KOPT-K1 (cell line): ENCODE results near the gene APBB2.
"Not testable (repeated sequence)": the region's sequence is repeated elsewhere in the genome, so short reads cannot be mapped to it uniquely, and the experiment has no call there.

Source experiments
- H3K27ac ChIP-seq: fragments of 200-600 bp; sonication (generic); 2 replicates; pipeline ENCODE4 v1.5.1; 2016; ENCODE audit warnings: antibody characterized with exemption, mild to moderate bottlenecking, low read depth, low read length; ENCODE audit not compliant: poor library complexity, severe bottlenecking
- H3K36me3 ChIP-seq: fragments of 200-600 bp; sonication (generic); 2 replicates; pipeline ENCODE4 v1.5.1; 2017; ENCODE audit warnings: antibody characterized with exemption, mild to moderate bottlenecking, low read length, moderate library complexity; ENCODE audit not compliant: insufficient read depth
- H3K9me3 ChIP-seq: fragments of 200-600 bp; sonication (generic); 2 replicates; pipeline ENCODE4 v1.5.1; 2017; ENCODE audit warnings: antibody characterized with exemption, low read length, mild to moderate bottlenecking; ENCODE audit not compliant: insufficient read depth, poor library complexity, severe bottlenecking

Gene APBB2

DNA sequence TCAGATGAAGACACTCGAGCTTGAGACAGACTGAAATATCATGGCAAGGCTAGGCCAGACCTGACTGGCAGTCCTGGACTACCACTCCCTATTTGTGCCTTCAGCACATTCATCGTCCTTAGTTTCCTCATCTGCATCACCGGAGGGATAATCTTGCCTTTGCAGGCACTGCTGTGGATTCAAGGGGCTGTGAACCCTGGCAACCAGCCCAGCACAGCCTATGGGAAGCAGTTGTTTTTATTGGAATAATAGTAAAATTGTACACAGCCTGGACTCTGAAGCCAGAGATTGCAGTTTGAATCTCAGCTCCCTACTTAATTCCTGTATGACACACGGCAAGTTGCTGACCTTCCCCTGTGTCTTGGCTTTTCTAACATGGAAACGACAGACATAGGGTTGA lies 303.6 kb downstream of the APBB2 start:
- Histone ChIP-seq H3K27ac (no peak overlapping the region), H3K9me3 (no peaks in the 10 kb centered on the region), H3K36me3 (no peaks in the 10 kb centered on the region)

DNA sequence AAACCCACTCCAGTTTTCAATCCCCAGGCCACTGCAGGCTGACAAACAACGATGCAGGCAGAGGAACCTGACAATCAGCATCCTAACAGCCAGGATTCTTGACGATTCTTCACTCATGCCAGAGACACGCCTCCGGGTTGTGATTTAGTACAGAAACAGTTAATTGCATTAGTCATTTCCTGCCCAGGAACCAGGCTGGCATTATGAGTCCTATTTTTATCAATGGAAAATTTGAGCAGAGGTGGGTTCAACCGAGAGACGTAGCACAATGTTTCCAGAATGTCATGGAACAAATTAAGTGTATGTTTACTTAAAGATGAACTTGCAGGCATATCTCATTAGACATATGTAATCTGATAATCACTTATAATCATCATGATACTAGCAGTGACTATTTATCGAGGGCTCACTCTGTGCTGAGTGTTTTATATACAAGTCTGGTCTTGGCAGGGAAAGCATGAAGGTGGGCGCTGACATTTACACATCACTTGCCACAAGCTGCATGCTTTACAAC lies 304.9 kb downstream of the APBB2 start:
- H3K36me3 ChIP-seq: no peaks in the 10 kb centered on the region
- H3K9me3 ChIP-seq: no peaks in the 10 kb centered on the region
- H3K27ac ChIP-seq: no peak overlapping the region

DNA sequence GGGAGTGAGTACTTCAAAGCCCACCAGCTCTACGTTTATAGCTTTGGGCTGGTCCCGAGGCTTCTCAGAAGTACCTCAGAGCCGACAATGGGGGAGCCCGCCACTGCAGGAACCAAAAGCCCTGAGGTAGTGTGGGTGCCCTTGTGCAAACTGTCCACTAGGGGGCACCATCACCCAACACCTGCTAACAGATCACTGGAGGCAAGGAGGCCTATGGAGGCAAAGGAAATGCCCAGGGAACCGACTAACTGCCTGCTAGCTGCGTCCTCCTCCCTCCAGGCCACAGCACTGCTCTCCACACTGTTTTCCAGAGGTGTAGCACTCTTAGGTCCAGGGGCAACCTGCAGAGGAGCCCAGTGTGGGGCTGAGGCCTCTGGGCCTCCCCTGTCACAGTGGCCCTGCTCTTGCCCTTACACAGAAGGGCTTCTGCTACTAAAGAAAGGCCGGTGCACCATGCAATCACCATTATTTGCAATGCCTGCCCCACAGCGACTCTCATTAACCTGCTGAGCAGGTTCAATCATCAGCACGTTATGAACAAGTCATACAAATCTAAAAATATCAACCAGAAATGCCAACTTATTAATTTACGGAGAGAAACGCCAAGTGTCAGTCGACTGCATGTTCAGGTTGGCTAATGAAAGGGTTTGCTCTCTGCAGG lies 305.5 kb downstream of the APBB2 start:
- H3K9me3 ChIP-seq: no peaks in the 10 kb centered on the region
- no peak overlapping the region for H3K27ac ChIP-seq
- no peaks in the 10 kb centered on the region for H3K36me3 ChIP-seq

DNA sequence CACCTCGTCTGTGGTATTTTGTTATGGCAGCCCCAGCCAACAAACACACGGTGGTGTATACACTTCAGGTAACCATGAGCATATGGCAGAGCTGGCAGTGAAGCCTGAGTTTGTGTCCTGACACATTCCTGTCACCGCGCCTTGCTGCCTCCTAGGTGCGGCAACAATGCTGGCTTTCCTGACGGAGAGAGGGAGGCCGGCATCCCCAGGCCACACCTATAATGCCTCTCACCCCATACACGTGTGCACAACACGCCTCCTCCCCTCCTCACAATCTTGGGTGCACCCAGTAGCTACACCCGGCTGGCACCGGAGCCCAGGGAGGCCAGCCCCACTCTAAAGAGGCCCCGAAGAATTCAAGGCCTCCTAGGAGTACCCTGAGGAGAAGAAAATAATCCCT lies 306.0 kb downstream of the APBB2 start:
- Histone ChIP-seq H3K27ac (no peak overlapping the region), H3K36me3 (no peaks in the 10 kb centered on the region), H3K9me3 (no peaks in the 10 kb centered on the region)

DNA sequence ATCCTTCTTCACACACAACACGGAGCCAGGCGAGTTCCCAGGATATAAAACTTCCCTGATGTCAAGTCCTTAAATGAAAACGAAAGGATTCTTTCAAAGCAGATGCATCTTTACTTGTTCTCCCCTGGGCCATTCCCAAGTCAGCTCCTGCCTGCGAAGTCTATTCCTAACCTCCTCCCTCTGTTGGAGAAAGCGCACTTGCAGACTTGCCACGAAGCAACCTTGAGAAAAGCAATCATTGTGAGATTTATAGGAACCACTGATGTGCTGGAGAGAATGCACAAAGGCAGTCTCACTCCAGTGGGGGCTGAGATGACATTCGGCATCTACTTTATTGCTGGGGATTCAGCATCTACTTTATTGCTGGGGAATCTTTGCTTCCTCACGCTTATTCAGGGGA lies 308.9 kb downstream of the APBB2 start:
- H3K27ac ChIP-seq: no peak overlapping the region
- H3K9me3 ChIP-seq: no peaks in the 10 kb centered on the region
- H3K36me3 ChIP-seq: no peaks in the 10 kb centered on the region

DNA sequence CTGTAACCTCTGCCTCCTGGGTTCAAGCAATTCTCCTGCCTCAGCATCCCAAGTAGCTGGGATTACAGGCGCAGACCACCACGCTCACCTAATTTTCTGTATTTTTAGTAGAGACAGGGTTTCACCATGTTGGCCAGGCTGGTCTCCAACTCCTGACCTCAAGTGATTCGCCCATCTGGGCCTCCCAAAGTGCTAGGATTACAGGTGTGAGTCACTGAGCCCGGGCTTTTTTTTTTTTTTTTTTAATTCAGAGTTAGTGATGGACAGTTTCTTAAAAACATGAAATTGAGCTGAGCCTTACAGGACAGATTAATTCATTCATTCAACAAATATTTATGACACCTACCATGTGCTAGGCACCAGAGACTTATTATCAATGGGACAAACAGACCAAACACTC lies 313.8 kb downstream of the APBB2 start:
- H3K36me3 ChIP-seq, H3K27ac ChIP-seq, H3K9me3 ChIP-seq: not testable (repeated sequence)

DNA sequence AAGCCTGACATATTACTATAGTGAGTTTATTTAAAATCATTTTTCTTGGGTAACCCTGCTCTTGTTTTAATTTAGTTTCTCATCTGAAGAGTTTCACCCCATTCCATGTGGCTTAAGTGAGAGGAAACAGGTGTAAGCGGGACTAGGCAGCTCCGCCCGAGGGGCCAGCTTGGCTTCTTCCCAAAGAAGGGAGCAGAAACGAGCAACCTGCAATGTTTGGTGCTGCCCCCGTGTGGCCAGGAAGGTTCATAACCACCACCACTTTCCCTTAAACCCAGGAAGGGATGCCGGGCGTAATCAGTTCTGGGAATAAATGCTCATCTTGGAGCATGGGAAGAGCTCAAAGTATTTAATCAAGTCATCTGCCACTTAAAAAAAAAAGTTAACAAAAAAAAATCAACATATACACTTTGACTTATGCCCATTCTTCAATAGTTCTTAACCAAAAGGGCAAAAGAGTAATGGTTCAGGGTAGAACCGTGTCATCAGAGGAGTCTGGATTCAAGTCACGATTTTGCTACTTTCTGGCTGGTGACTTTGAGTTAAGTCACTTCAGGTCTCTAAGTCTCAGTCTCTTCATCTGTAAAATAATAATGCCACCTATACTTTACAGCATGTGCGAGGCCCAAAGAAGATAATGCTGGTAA lies 316.7 kb downstream of the APBB2 start:
- Histone ChIP-seq H3K27ac (no peak overlapping the region), H3K9me3 (no peaks in the 10 kb centered on the region), H3K36me3 (no peaks in the 10 kb centered on the region)

DNA sequence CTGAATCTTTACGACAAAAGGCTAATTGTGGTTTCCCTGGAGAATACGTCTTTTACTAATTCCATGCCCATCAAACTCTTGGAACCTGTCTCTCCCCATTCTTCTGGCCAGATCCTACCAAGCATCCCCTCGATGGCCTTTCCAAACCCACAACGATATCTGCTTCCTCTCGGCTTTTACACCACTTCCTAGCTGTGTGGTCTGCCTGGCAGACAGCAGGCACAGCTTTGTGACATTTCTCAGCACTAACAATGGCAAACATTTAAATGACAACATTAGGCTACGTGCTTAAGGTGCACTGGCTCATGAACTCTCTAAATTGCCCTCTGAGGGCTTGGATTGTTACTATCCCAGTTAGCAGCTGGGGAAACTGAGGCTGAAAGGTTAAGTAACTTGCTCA lies 323.6 kb downstream of the APBB2 start:
- Histone ChIP-seq H3K9me3 (no peaks in the 10 kb centered on the region), H3K27ac (no peak overlapping the region), H3K36me3 (no peaks in the 10 kb centered on the region)

DNA sequence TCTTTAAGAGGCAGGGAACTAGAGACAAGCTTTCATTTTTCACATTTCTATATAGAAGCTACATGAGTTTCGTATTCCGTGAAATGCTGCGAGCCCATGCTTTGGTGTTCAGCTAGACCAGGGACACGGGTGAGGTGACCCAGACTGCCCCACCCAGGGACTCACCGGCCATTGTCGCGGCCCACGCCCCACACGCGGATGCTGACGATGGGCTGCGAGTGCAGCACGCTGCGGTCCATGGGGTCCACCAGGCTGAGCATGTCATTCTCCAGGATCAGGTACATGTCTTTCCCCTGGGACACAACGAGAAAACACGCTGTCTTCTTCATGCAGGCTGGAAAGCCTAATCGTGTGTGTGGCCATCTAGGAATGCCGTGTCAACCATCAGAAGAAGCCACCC lies 324.1 kb downstream of the APBB2 start:
- Histone ChIP-seq H3K9me3 (no peaks in the 10 kb centered on the region), H3K36me3 (no peaks in the 10 kb centered on the region), H3K27ac (no peak overlapping the region)

DNA sequence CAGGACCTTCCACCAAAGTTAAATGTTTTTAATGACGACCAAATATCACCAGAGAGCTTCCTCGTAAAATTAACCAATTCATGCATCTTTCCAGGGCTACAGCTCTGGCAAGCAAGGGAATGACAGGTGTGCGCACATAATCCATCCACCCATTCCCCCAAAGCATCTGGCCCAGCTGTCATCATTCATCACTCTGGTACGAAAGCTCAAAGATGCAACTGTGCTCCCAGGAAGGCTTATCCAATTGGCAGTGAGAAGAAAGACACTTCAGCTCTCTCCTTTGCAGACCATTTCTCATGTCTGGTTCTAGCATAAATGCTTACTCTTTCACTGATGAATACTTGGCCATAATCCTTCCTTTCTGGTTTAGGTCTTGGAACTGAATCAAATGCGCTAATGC lies 325.4 kb downstream of the APBB2 start:
- Histone ChIP-seq H3K27ac (no peak overlapping the region), H3K36me3 (no peaks in the 10 kb centered on the region), H3K9me3 (no peaks in the 10 kb centered on the region)

DNA sequence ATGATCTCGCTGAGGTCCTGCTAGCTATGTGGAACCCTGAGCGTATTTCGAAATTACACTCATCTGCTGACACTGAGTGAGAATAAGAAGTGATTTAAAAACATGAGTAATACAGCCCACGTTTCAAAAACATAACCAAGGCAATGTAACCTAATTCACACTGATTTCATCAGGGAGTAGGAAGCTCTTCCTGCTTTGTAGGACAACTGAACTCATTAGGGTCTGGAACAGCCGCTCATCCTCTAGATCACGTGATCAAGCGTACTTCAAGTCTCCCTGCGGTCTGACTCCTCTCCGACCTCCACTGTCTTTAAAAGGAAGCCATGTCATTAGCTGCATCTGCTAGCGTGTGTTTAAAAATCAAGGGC lies 326.6 kb downstream of the APBB2 start:
- Histone ChIP-seq H3K9me3 (no peaks in the 10 kb centered on the region), H3K27ac (no peak overlapping the region), H3K36me3 (no peaks in the 10 kb centered on the region)

DNA sequence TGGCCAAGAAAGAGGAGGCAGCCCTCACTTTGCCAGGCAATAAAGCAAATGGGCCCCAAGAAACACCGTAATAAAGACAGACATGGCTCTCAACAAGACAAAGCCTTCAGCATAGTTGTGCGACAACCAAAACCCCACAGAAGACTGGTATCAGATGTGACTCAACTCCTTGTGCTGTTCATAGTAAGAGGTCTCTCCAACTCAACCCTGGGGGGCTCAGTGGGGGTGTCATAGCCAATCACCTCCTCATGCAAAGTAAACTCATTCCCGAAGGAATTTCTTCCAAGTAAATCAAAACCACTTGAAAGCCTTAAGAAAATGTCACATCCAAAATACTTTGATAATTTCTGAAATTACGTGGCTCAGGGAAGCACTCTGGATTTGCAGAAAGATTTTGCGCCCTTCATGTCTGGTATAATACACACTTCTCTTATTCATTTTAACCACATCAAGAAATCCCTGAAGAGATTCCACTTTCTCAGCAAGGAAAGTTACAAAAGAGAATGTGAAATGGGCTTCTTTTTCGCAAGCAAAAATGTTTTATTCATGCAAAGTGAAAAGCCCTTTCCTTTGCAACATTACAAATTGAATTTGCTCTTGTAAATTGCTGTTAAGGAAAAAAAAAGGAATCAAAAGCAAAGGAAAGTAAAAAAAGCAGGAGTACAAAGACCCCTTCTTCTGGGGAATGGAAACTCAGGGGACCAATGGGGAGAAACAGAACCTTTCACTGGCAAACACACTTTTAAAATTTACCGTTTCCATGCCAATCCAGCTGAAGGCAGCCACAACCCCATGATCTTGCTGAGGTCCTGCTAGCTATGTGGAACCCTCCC lies 327.2 kb downstream of the APBB2 start:
- H3K27ac ChIP-seq: no peak overlapping the region
- no peaks in the 10 kb centered on the region for H3K9me3 ChIP-seq
- H3K36me3 ChIP-seq: no peaks in the 10 kb centered on the region

DNA sequence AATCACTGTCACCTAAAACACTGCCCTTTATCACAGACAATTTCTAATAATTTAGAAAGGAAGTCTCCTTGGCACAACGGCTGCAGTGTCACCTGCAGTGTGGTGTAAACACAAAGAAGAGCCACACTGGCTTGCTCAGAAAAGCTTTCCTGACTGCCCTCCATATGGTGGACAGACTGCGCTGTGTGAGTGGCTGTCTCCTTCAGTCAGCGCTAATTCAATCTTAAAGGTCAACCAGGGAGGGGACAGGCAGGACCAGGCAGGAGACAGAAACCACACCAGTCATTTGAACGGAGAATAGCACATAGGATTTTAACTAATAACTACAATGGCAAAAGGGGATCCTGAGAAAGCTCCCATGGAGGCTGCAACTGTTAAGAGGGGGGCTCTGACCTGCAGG lies 332.5 kb downstream of the APBB2 start:
- H3K36me3 ChIP-seq: no peaks in the 10 kb centered on the region
- H3K27ac ChIP-seq: no peak overlapping the region
- no peaks in the 10 kb centered on the region for H3K9me3 ChIP-seq

DNA sequence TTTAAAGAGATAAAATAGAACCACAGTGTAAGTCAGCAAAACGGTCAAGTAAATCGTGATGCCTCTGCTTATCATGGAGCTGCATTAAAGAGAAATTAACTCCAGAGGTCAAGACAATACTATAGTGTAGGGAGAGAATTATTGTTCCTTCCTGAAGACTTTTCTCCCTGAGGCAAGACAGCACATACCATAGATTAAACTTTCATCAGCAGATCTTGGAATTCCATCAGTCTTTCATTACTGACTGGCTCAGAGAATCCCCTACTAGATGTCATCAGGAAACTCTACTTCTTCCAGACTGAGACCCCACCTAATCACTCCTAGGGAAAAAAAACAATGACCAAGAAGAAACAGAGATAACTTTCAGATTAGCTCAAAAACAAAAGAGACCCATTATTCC lies 333.2 kb downstream of the APBB2 start:
- Histone ChIP-seq H3K36me3 (no peaks in the 10 kb centered on the region), H3K27ac (no peak overlapping the region), H3K9me3 (no peaks in the 10 kb centered on the region)

DNA sequence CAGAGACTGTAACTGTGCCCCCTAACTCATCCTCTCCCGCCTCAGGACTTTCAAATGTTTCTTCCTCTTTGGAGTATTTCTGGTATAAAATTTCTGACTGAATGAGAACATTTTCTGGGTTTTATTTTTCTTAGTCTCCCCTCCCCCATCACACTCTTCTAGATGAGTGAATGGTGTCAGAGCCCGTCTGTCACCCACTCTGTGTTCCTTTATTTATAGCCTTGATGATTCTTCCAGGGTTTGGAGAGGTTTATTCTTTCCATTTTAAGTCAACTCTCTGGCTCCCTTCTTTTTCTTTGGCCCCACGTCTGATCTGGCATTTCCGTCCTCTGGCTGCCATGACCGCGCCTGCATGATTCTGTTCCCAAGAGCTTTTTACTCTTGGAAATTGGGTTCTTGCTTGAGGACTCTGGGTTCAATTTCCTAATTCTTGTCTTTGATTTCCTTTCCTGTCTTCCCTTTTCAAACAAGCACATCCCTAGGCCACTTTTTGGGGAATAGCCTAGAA lies 335.7 kb downstream of the APBB2 start:
- Histone ChIP-seq H3K27ac (no peak overlapping the region), H3K9me3 (no peaks in the 10 kb centered on the region), H3K36me3 (no peaks in the 10 kb centered on the region)
